Sigmoid colon (tissue), 4 donors: Measurements from ENCODE around the gene CCDC68.

Source experiments
- CTCF ChIP-seq, 4 experiments: fragments of 450-650 bp in 3 of 4; fragments of 200-600 bp in 1 of 4; IDR thresholded peaks; one replicate each; pipeline ENCODE4 v1.5.1; 2016 to 2019; ENCODE audit warnings: antibody characterized with exemption in 4 of 4, mild to moderate bottlenecking in 3 of 4, moderate library complexity in 2 of 4
- POLR2A ChIP-seq, 2 donors: fragments of 450-650 bp; IDR thresholded peaks; one replicate each; pipeline ENCODE4 v1.6.1; 2016; ENCODE audit warnings: antibody characterized with exemption in 2 of 2, mild to moderate bottlenecking in 2 of 2, moderate library complexity in 2 of 2
- POLR2AphosphoS5 ChIP-seq, 4 donors: sonication (generic); formaldehyde crosslinking; IDR thresholded peaks; one replicate each; pipeline ENCODE4 v1.6.1; 2017; ENCODE audit warnings: antibody characterized with exemption in 4 of 4

DNA sequence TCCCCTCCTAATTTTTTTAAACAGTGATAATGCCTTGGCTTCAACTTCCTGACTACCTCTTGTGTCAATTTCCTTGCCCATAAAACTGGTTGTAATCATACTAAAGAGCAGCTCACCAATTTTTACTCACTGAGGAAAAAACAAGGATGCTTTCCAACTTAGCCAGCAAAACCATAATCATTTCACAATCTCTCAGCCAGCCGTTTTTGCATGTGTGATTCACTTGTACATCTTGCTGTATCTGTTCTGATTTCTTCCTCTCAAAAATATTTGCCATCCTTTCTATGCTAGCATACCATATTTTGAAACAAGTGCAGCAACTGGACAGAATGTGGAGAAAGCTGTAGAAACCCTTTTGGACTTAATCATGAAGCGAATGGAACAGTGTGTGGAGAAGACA lies 70.3 kb downstream of the CCDC68 start:
- TF ChIP-seq CTCF (IDR thresholded peaks at IDR 0.05) (no peak), POLR2AphosphoS5 (IDR thresholded peaks at IDR 0.05) (no peak), POLR2A (IDR thresholded peaks at IDR 0.05) (no peak)
